BLaER1 treated with 17β-estradiol and CSF1 and Interleukin-3, amounts not matched to agents 10 nM and 100 nM (cell line): Measurements from ENCODE around the gene TWF2.

ENCODE experiments used
- H3K27ac ChIP-seq, 11 experiments: shearing (Covaris generic); formaldehyde crosslinking; 2 replicates each; pipeline ENCODE4 v1.8.1; 2022
- H3K27me3 ChIP-seq, 11 experiments: shearing (Covaris generic); formaldehyde crosslinking; 2 replicates each; pipeline ENCODE4 v1.8.1; 2022
- H3K36me3 ChIP-seq, 11 experiments: shearing (Covaris generic); formaldehyde crosslinking; 2 replicates each; pipeline ENCODE4 v1.8.1; 2022
- H3K4me1 ChIP-seq, 10 experiments: shearing (Covaris generic); formaldehyde crosslinking; 2 replicates each; pipeline ENCODE4 v1.8.1; 2022
- H3K4me2 ChIP-seq, 11 experiments: shearing (Covaris generic); formaldehyde crosslinking; 2 replicates each; pipeline ENCODE4 v1.8.1; 2022
- H3K4me3 ChIP-seq, 10 experiments: shearing (Covaris generic); formaldehyde crosslinking; 2 replicates each; pipeline ENCODE4 v1.8.1; 2022
- H3K9ac ChIP-seq, 11 experiments: shearing (Covaris generic); formaldehyde crosslinking; 2 replicates each; pipeline ENCODE4 v1.8.1; 2022
- H3K9me3 ChIP-seq, 11 experiments: shearing (Covaris generic); formaldehyde crosslinking; replicated peaks in 1 of 11; 2 replicates each; pipeline ENCODE4 v1.8.1; 2022
- H4K20me1 ChIP-seq, 11 experiments: shearing (Covaris generic); formaldehyde crosslinking; 2 replicates each; pipeline ENCODE4 v1.8.1; 2022
- Cebpa-rat ChIP-seq, 11 experiments: shearing (Covaris generic); IDR thresholded peaks; 2 replicates each; pipeline ENCODE4 v1.8.1; 2022

The TWF2 gene

DNA sequence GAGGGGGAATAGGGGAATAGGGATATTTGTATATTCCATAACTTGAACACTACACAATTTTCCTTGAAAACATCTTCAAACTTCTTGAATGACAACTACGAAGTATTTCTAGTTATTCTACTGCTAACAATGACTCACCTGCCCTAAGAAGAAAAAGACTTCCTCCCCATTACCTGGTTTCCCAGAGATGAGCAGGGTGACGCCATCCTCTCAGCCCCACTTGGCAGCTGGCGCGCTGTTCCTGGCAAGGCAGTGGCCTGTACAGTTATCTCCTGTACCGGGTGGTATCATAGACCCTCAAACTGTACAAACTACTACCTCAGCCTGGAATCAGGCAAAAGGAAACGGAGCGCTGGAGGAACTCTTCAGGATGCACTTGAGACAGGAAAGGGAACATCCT, 29.1 kb upstream of the TWF2 start:
- 0 out of 22 replicates have a peak overlapping the region, but pooled peaks of 1 of the 11 experiments have one; percentile 68 for H3K9ac ChIP-seq
- peaks cover 82 to 100% (median 98%) of the 10 kb centered on the region in 11 experiments for H4K20me1 ChIP-seq
- no peaks in the 10 kb centered on the region for H3K27me3 ChIP-seq
- H3K9me3 ChIP-seq, result no peaks in the 10 kb centered on the region
- peak overlapping the region in 1 of 11 experiments; percentile 94; a peak in 2 of 22 replicates for H3K4me2 ChIP-seq
- H3K36me3 ChIP-seq, result peaks cover 71 to 100% (median 100%) of the 10 kb centered on the region in 11 experiments
- H3K4me1 ChIP-seq, result peaks cover 14 to 86% (median 33%) of the 10 kb centered on the region in 10 experiments; a peak in 19 of 20 replicates
- peak overlapping the region in 1 of 11 experiments; percentile 65; a peak in 2 of 22 replicates for H3K27ac ChIP-seq
- H3K4me3 ChIP-seq, result no peak overlapping the region
- no peak for TF ChIP-seq Cebpa-rat (IDR thresholded peaks at IDR 0.05)

- no peaks in the 10 kb centered on the region for H3K9me3 ChIP-seq
- no peak for TF ChIP-seq Cebpa-rat (IDR thresholded peaks at IDR 0.05)
- peaks cover 73 to 100% (median 98%) of the 10 kb centered on the region in 11 experiments for H4K20me1 ChIP-seq
- H3K4me1 ChIP-seq, result peaks cover 0 to 68% (median 8%) of the 10 kb centered on the region in 10 experiments; a peak in 17 of 20 replicates
- peaks cover 92 to 100% (median 100%) of the 10 kb centered on the region in 11 experiments for H3K36me3 ChIP-seq
- H3K4me2 ChIP-seq, result no peak overlapping the region; a peak in 1 of 22 replicates
- H3K27me3 ChIP-seq, result no peaks in the 10 kb centered on the region
- H3K27ac ChIP-seq, result no peak overlapping the region
- H3K9ac ChIP-seq, result no peak overlapping the region
- H3K4me3 ChIP-seq, result no peak overlapping the region
Observed at GRCh38 chr3:52265387-52265786, 26.4 kb upstream of the TWF2 start.

- Histone ChIP-seq H3K9me3 (no peaks in the 10 kb centered on the region), H3K9ac (0 out of 22 replicates have a peak overlapping the region, but pooled peaks of 1 of the 11 experiments have one; percentile 40), H4K20me1 (peaks cover 66 to 98% (median 83%) of the 10 kb centered on the region in 11 experiments), H3K4me1 (peaks cover 0 to 51% (median 5%) of the 10 kb centered on the region in 10 experiments; a peak in 12 of 20 replicates), H3K4me3 (no peak overlapping the region), H3K27me3 (no peaks in the 10 kb centered on the region), H3K36me3 (peaks cover 100% of the 10 kb centered on the region in 11 experiments), H3K27ac (no peak overlapping the region), H3K4me2 (no peak overlapping the region)
- TF ChIP-seq Cebpa-rat (IDR thresholded peaks at IDR 0.05), result no peak
Observed at GRCh38 chr3:52262447-52262846, 23.5 kb upstream of the TWF2 start.

DNA sequence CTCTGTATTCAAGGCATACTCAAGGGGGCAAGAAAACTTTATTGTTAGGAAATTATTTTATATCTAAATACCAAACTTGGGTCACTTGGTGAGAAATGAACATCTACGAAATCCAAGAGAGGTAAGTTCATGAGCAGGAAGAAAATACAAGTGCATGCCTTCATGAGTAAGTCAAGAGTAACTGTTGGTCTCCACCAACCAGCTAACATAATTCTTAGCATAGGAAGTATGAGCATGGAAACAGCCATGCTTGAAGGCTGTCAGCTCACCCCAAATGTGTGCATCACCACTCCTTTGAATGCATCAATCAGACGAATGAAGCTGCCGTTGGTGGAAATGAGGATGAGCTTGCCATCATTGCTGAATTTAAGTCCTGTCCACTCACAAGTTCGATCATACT, 20.5 kb upstream of the TWF2 start:
- Histone ChIP-seq H3K4me2 (no peak overlapping the region), H4K20me1 (peaks cover 64 to 98% (median 87%) of the 10 kb centered on the region in 11 experiments), H3K36me3 (peaks cover 92 to 100% (median 100%) of the 10 kb centered on the region in 11 experiments), H3K27ac (no peak overlapping the region), H3K4me3 (no peak overlapping the region), H3K4me1 (peaks cover 12 to 75% (median 25%) of the 10 kb centered on the region in 10 experiments), H3K9me3 (no peaks in the 10 kb centered on the region), H3K27me3 (no peaks in the 10 kb centered on the region), H3K9ac (no peak overlapping the region)
- no peak for TF ChIP-seq Cebpa-rat (IDR thresholded peaks at IDR 0.05)

DNA sequence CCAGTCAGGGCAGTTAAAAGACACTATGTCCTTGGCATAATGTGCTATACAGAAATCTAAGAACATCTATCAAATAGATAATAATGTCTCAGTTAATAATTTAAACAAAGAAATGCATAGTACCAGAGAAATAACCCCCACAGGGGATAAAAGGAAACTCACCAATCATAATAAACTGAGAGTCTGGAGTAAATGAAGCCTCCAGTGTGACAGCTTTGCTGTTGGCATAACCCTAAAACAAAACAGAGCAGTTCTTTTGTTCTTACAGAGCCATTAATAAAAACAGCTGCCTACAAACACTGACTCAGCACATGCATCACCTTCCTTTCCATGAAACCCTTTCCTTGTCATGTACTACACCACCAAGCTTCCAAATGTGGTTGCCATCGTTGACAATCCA, 20.1 kb upstream of the TWF2 start:
- H3K36me3 ChIP-seq, result peaks cover 90 to 100% (median 100%) of the 10 kb centered on the region in 11 experiments
- H3K4me3 ChIP-seq, result no peak overlapping the region
- H3K4me2 ChIP-seq, result no peak overlapping the region
- peaks cover 17 to 75% (median 29%) of the 10 kb centered on the region in 10 experiments for H3K4me1 ChIP-seq
- H3K9me3 ChIP-seq, result no peaks in the 10 kb centered on the region
- H3K27ac ChIP-seq, result no peak overlapping the region
- H3K27me3 ChIP-seq, result no peaks in the 10 kb centered on the region
- no peak for TF ChIP-seq Cebpa-rat (IDR thresholded peaks at IDR 0.05)
- peaks cover 65 to 98% (median 85%) of the 10 kb centered on the region in 11 experiments; a peak in 21 of 22 replicates for H4K20me1 ChIP-seq
- no peak overlapping the region for H3K9ac ChIP-seq

GRCh38 chr3:52257911-52258310, 19.0 kb upstream of the TWF2 start:
- TF ChIP-seq Cebpa-rat (IDR thresholded peaks at IDR 0.05), result no peak
- Histone ChIP-seq H3K4me2 (peak overlapping the region in 1 of 11 experiments; percentile 90; a peak in 1 of 22 replicates), H3K27ac (no peak overlapping the region; a peak in 1 of 22 replicates), H3K4me1 (peaks cover 28 to 74% (median 37%) of the 10 kb centered on the region in 10 experiments), H4K20me1 (peaks cover 56 to 95% (median 79%) of the 10 kb centered on the region in 11 experiments; a peak in 21 of 22 replicates), H3K4me3 (no peak overlapping the region), H3K36me3 (peaks cover 82 to 95% (median 92%) of the 10 kb centered on the region in 11 experiments), H3K9ac (peak overlapping the region in 2 of 11 experiments; percentile 4 to 9; a peak in 1 of 22 replicates), H3K27me3 (no peaks in the 10 kb centered on the region), H3K9me3 (no peaks in the 10 kb centered on the region)

DNA sequence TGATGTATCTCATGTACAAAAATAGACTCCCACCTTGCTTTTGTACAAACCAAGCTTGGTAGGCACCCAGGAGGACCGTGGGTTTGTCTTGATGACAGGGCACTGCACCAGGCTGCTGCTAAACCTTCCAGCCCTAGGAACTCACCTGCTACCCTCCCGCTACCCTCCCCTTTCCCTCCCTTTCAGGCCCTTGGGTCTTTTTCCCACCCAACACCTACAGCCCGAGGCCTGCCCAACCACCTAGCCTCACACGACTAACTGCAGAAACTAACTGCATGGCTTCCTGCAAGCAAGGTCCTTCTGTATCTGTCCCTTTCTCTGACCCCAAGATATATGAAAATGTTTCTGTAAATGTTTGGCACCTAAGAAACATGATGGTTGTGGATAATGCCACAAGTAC, 17.7 kb upstream of the TWF2 start:
- Histone ChIP-seq H4K20me1 (peaks cover 43 to 87% (median 67%) of the 10 kb centered on the region in 11 experiments; a peak in 21 of 22 replicates), H3K9ac (peak overlapping the region in 3 of 11 experiments; percentile 14 to 32 (median 22); a peak in 1 of 22 replicates), H3K27ac (peak overlapping the region in 1 of 11 experiments; percentile 4; a peak in 1 of 22 replicates), H3K4me1 (peaks cover 38 to 81% (median 50%) of the 10 kb centered on the region in 10 experiments), H3K4me3 (no peak overlapping the region), H3K4me2 (peak overlapping the region in 3 of 11 experiments; percentile 86 to 90 (median 88); a peak in 3 of 22 replicates), H3K27me3 (no peaks in the 10 kb centered on the region), H3K9me3 (no peaks in the 10 kb centered on the region), H3K36me3 (peaks cover 79 to 95% (median 92%) of the 10 kb centered on the region in 11 experiments)
- no peak for TF ChIP-seq Cebpa-rat (IDR thresholded peaks at IDR 0.05)

DNA sequence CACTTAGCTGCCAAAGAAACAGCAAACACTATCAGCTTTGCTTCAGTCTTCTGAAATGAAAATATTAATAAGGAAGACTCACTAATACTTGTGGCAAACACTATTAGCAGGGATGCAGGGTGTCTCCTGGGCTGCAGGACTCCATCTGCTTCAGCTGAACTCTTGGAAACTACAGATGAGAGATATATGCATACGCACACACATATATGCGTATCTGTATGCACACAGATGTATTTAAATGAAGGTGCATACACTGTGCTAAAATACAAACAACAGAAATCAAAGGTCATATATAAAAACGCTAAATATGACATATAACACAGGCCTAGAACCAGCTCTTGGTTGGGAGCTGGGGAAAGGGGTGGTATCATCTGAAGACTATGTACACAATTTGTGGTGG, 17.2 kb upstream of the TWF2 start:
- H3K4me1 ChIP-seq, result peaks cover 40 to 85% (median 55%) of the 10 kb centered on the region in 10 experiments
- peaks cover 79 to 95% (median 92%) of the 10 kb centered on the region in 11 experiments for H3K36me3 ChIP-seq

DNA sequence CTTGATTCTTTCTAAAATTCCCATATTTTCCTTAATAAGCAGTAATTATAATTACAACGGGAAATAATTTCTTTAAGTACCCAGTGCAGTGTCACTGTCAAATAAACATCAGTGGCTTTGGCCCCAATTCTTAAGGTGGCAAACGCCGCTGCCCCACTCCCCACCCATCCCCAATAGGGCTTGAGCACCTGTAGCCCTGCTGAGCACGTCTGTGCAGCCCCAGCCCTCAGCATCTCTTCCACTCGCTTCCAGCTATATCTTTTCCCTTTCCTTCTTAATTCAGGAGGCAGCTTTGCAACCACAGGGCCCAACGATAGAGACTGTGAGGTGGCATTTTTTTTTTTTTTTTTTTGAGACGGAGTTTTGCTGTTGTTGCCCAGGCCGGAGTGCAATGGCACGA, 15.7 kb upstream of the TWF2 start:
- peaks cover 79 to 95% (median 92%) of the 10 kb centered on the region in 11 experiments for H3K36me3 ChIP-seq
- H3K9me3 ChIP-seq, result no peaks in the 10 kb centered on the region

More for the DNA sequence above, 17.2 kb upstream of the TWF2 start:
- TF ChIP-seq Cebpa-rat (IDR thresholded peaks at IDR 0.05), result no peak
- H3K9me3 ChIP-seq, result no peaks in the 10 kb centered on the region
- no peaks in the 10 kb centered on the region for H3K27me3 ChIP-seq
- peak overlapping the region in 5 of 11 experiments; percentile 14 to 33 (median 32); a peak in 2 of 22 replicates for H3K9ac ChIP-seq
- H3K27ac ChIP-seq, result peak overlapping the region in 2 of 11 experiments; percentile 7 to 11; a peak in 2 of 22 replicates
- no peak overlapping the region for H3K4me3 ChIP-seq
- H3K4me2 ChIP-seq, result peak overlapping the region in 5 of 11 experiments; percentile 39 to 90 (median 86); a peak in 8 of 22 replicates
- H4K20me1 ChIP-seq, result peaks cover 38 to 82% (median 63%) of the 10 kb centered on the region in 11 experiments; a peak in 21 of 22 replicates

More for the DNA sequence above, 15.7 kb upstream of the TWF2 start:
- peaks cover 51 to 99% (median 67%) of the 10 kb centered on the region in 10 experiments for H3K4me1 ChIP-seq
- H3K4me2 ChIP-seq, result peak overlapping the region; percentile 70 to 95 (median 85)
- H3K27me3 ChIP-seq, result no peaks in the 10 kb centered on the region
- no peak for TF ChIP-seq Cebpa-rat (IDR thresholded peaks at IDR 0.05)
- peaks cover 25 to 72% (median 55%) of the 10 kb centered on the region in 11 experiments; a peak in 21 of 22 replicates for H4K20me1 ChIP-seq
- no peak overlapping the region for H3K4me3 ChIP-seq
- peak overlapping the region in 7 of 11 experiments; percentile 76 to 83 (median 80); a peak in 9 of 22 replicates for H3K27ac ChIP-seq
- H3K9ac ChIP-seq, result peak overlapping the region in 3 of 11 experiments; percentile 67 to 78 (median 68); a peak in 2 of 22 replicates
